ENCODE data around the gene ATN1. TPM values are rescaled to one million over a fixed set of nuclear protein-coding genes. Genes with fewer than 3 reads are reported as not detected.
A peak's percentile ranks its signal among the peaks of the same experiment; 100 is the strongest.

ATN1 gene
- total and polyA plus RNA-seq, 3 donors from 2014 or later, result 40.5 to 73.2 (median 63.4) TPM

- Histone ChIP-seq H3K4me3 (no peak overlapping the region), H3K27me3 (no peaks in the 10 kb centered on the region), H3K9me3 (no peaks in the 10 kb centered on the region), H3K27ac (no peak overlapping the region), H3K4me1 (peaks cover 27% of the 10 kb centered on the region), H3K36me3 (ENCODE audit: low read depth, missing control alignments) (no peaks in the 10 kb centered on the region)
- WGBS, 2 donors, result 90 to 94% methylated on average over 11 to 26 of the region's 26 CpGs
- no peak for DNase-seq
- no peak for TF ChIP-seq CTCF (IDR thresholded peaks at IDR 0.05)
- intact Hi-C loops (cut with DNase I; ENCODE audit: low total_unique reads), result no loop called here
Measured at GRCh38 chr12:6959805-6960592, 32.2 kb downstream of the ATN1 start.

GRCh38 chr12:6960593-6961277 lies 33.0 kb downstream of the ATN1 start:
- Histone ChIP-seq H3K9me3 (no peaks in the 10 kb centered on the region), H3K27me3 (no peaks in the 10 kb centered on the region), H3K4me3 (no peak overlapping the region), H3K36me3 (ENCODE audit: low read depth, missing control alignments) (no peaks in the 10 kb centered on the region), H3K4me1 (peaks cover 25% of the 10 kb centered on the region), H3K27ac (peak overlapping the region; percentile 55 to 68)
- intact Hi-C loops (cut with DNase I; ENCODE audit: low total_unique reads), result no loop called here
- peak in 2 of 3 experiments; percentile 1 to 18 for TF ChIP-seq CTCF (IDR thresholded peaks at IDR 0.05)
- no peak for TF ChIP-seq POLR2A (IDR thresholded peaks at IDR 0.05)
- DNase-seq, result peak; percentile 52
- WGBS, 2 donors, result 57 to 68% methylated on average over 8 to 13 of the region's 13 CpGs

GRCh38 chr12:6961278-6961694 lies 33.5 kb downstream of the ATN1 start:
- intact Hi-C loops (cut with DNase I; ENCODE audit: low total_unique reads), result no loop called here
- Histone ChIP-seq H3K27ac (peak overlapping the region; percentile 55 to 68), H3K9me3 (no peaks in the 10 kb centered on the region), H3K4me1 (peaks cover 23% of the 10 kb centered on the region), H3K4me3 (no peak overlapping the region), H3K27me3 (no peaks in the 10 kb centered on the region), H3K36me3 (ENCODE audit: low read depth, missing control alignments) (no peaks in the 10 kb centered on the region)
- 48 to 66% methylated on average over 18 to 24 of the region's 24 CpGs for WGBS, 2 donors
- DNase-seq, result peak; percentile 51
- no peak for TF ChIP-seq CTCF (IDR thresholded peaks at IDR 0.05)
- TF ChIP-seq POLR2A (IDR thresholded peaks at IDR 0.05), result no peak

- Histone ChIP-seq H3K4me1 (peaks cover 22% of the 10 kb centered on the region), H3K27ac (peak overlapping the region; percentile 55 to 68), H3K4me3 (no peak overlapping the region), H3K27me3 (no peaks in the 10 kb centered on the region), H3K36me3 (ENCODE audit: low read depth, missing control alignments) (no peaks in the 10 kb centered on the region), H3K9me3 (no peaks in the 10 kb centered on the region)
- 35 to 38% methylated on average over 11 to 16 of the region's 16 CpGs for WGBS, 2 donors
- intact Hi-C loops (cut with DNase I; ENCODE audit: low total_unique reads), result no loop called here
- peak; percentile 62 for DNase-seq
- no peak for TF ChIP-seq POLR2A (IDR thresholded peaks at IDR 0.05)
- TF ChIP-seq CTCF (IDR thresholded peaks at IDR 0.05), result no peak
Measured at GRCh38 chr12:6961695-6962284, 34.0 kb downstream of the ATN1 start.
